OCI-LY3 (cell line): Measurements from ENCODE around the gene PAX5.

Experiments used
- H2AFZ ChIP-seq: fragments of 200-600, 300-600 bp; shearing (Covaris generic); 2 replicates; pipeline ENCODE4 v1.6.0; 2014; ENCODE audit warnings: antibody characterized with exemption, low read depth, low read length
- H3K27ac ChIP-seq: fragments of 200-600, 300-600 bp; sonication (generic); 2 replicates; pipeline ENCODE4 v1.5.1; 2014; ENCODE audit warnings: mild to moderate bottlenecking, low read length, moderate library complexity, mixed read lengths
- H3K27me3 ChIP-seq: fragments of 200-600, 300-600 bp; sonication (generic); 2 replicates; pipeline ENCODE4 v1.6.1; 2014; ENCODE audit warnings: low read depth, low read length, mixed read lengths
- H3K36me3 ChIP-seq: fragments of 200-600, 300-600 bp; sonication (generic); replicated peaks from 2 replicates; pipeline ENCODE3; 2014; ENCODE audit warnings: low read depth, low read length, mixed read lengths
- H3K4me1 ChIP-seq: fragments of 300-600, 200-600 bp; sonication (generic); 2 replicates; pipeline ENCODE4 v1.6.1; 2014; ENCODE audit warnings: low read length, mixed read lengths
- H3K4me2 ChIP-seq: fragments of 200-600, 300-600 bp; sonication (generic); 2 replicates; pipeline ENCODE4 v1.6.1; 2014; ENCODE audit warnings: low read length, mixed read lengths
- H3K4me3 ChIP-seq: fragments of 300-600, 200-600 bp; sonication (generic); 2 replicates; pipeline ENCODE4 v1.5.1; 2014; ENCODE audit warnings: antibody characterized with exemption, mild to moderate bottlenecking, low read length, moderate library complexity
- H3K79me2 ChIP-seq: fragments of 300-600, 200-600 bp; shearing (Covaris generic); 2 replicates; pipeline ENCODE4 v1.6.1; 2014; ENCODE audit warnings: mild to moderate bottlenecking, low read length, mixed read lengths
- H3K9ac ChIP-seq: fragments of 300-600, 200-600 bp; shearing (Covaris generic); 2 replicates; pipeline ENCODE4 v1.6.0; 2014; ENCODE audit warnings: mild to moderate bottlenecking, low read length, moderate library complexity
- H3K9me3 ChIP-seq: fragments of 200-600, 300-600 bp; shearing (Covaris generic); 2 replicates; pipeline ENCODE4 v1.6.1; 2014; ENCODE audit warnings: low read length, mixed read lengths; ENCODE audit not compliant: insufficient read depth
- H4K20me1 ChIP-seq: fragments of 200-600, 300-600 bp; sonication (generic); 2 replicates; pipeline ENCODE4 v1.6.1; 2016; ENCODE audit warnings: low read length, mixed read lengths; ENCODE audit not compliant: insufficient read depth
- CTCF ChIP-seq: fragments of 200-600, 300-600 bp; sonication (generic); IDR thresholded peaks from 2 replicates; pipeline ENCODE4 v1.5.1; 2014; ENCODE audit warnings: antibody characterized with exemption, low read length, low read depth
- EZH2phosphoT487 ChIP-seq: fragments of 200-600 bp; shearing (Covaris generic); IDR thresholded peaks from 2 replicates; pipeline ENCODE4 v1.6.1; 2018; ENCODE audit warnings: antibody characterized with exemption, mixed run types, low read depth

PAX5 gene

GRCh38 chr9:36837431-36838405, 196.3 kb downstream of the PAX5 start:
- Histone ChIP-seq H3K36me3 (peaks cover 57% of the 10 kb centered on the region), H4K20me1 (peaks cover 65% of the 10 kb centered on the region), H3K4me2 (no peak overlapping the region), H3K27me3 (no peaks in the 10 kb centered on the region), H3K79me2 (no peaks in the 10 kb centered on the region), H3K9ac (no peak overlapping the region), H3K4me3 (no peak overlapping the region), H2AFZ (no peak overlapping the region), H3K9me3 (no peaks in the 10 kb centered on the region), H3K4me1 (peaks cover 11% of the 10 kb centered on the region), H3K27ac (no peak overlapping the region)
- TF ChIP-seq CTCF = no peak
- TF ChIP-seq EZH2phosphoT487 = no peak

DNA sequence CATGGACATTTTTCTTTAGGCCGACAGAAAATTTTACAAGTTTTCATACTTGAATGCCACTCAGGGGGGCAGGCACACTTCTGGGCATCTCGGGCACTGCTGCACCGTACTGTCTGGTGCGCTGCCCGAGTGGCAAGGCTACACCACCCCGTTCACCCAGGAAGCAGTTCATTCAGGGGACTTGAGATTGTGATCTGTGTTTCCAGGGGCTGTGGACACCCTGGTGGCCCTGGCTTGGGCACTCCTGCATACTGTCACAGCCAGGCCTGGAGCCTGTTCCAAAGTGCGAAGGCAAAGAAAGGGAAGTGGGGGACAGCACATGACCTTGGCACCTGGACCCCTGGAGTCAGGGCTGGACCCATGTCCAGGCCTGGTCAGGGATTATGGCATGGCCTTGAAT, 197.6 kb downstream of the PAX5 start:
- Histone ChIP-seq H3K9me3 (no peaks in the 10 kb centered on the region), H3K27me3 (no peaks in the 10 kb centered on the region), H2AFZ (no peak overlapping the region), H3K27ac (no peak overlapping the region), H3K4me2 (no peak overlapping the region), H3K36me3 (peaks cover 47% of the 10 kb centered on the region), H3K4me1 (peaks cover 11% of the 10 kb centered on the region), H3K9ac (no peak overlapping the region), H3K79me2 (no peaks in the 10 kb centered on the region), H4K20me1 (peaks cover 53% of the 10 kb centered on the region), H3K4me3 (no peak overlapping the region)
- no peak for TF ChIP-seq EZH2phosphoT487
- TF ChIP-seq CTCF = no peak

DNA sequence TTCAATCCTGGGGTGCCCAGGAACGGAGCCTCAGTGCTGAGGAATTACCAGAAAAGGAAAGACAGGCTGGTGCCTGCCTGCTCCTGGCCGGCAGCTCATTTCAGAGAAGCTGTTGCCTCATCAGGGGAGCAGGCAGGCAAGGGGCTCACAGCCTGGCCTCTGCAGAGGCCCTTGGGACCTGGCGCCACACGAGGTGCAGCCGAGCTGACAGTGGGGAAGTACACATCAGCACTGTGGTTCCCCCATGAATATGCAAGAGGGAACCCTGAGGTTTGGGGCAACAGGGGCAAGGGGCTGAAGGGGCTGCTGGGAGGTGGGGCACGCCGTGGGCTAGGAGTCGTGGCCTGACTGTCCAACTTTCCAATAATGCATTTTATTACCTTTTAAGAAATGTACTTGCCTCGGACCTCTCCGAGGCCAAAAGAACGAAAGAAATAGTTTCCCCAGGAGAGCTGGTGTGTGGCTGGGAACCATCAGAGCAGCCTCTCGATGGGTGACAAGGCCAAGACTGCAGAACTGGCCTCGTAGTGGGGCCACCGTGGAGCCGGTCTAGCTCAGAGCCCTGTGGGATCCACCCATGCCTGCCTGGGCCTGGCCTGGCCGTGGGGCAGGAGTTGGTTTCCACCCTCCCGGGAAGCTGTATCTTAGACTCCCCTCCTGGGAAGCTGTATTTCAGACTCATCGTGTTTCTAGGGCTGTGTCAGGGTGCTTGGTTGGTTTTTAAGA, 198.6 kb downstream of the PAX5 start:
- H3K9ac ChIP-seq = no peak overlapping the region
- H3K36me3 ChIP-seq = peaks cover 36% of the 10 kb centered on the region
- no peaks in the 10 kb centered on the region for H3K79me2 ChIP-seq
- 0 out of 2 replicates have a peak overlapping the region, but pooled peaks have one; percentile 4 for H3K4me2 ChIP-seq
- peaks cover 11% of the 10 kb centered on the region for H3K4me1 ChIP-seq
- no peak overlapping the region for H3K4me3 ChIP-seq
- TF ChIP-seq CTCF = no peak
- TF ChIP-seq EZH2phosphoT487 = no peak
- no peak overlapping the region for H2AFZ ChIP-seq
- H4K20me1 ChIP-seq = peaks cover 43% of the 10 kb centered on the region
- H3K9me3 ChIP-seq = no peaks in the 10 kb centered on the region
- H3K27me3 ChIP-seq = no peaks in the 10 kb centered on the region
- H3K27ac ChIP-seq = peak overlapping the region; percentile 44

DNA sequence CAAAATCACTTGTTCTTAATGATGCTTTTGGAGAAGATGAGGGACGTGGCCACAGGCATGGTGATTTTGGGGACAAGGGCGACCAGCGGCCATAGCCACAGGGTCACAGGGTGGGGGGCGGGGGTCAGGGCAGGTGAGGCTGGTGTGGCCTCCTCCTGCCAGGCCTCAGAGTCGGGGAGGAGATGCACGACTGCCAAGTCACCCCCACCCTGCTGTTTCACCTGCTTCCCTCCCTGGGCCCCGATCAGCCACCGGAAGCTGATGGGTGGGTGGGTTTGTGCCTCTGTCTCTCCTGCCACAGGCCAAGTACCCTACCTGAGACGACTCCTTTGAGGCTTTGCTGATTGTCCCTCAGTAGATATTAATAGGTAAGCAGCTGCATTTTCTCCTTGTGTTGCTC, 199.3 kb downstream of the PAX5 start:
- H2AFZ ChIP-seq = no peak overlapping the region
- H3K36me3 ChIP-seq = peaks cover 31% of the 10 kb centered on the region
- no peaks in the 10 kb centered on the region for H3K27me3 ChIP-seq
- TF ChIP-seq CTCF (no peak), EZH2phosphoT487 (no peak)
- peak overlapping the region; percentile 44 for H3K27ac ChIP-seq
- peaks cover 11% of the 10 kb centered on the region for H3K4me1 ChIP-seq
- H3K9me3 ChIP-seq = no peaks in the 10 kb centered on the region
- H3K4me2 ChIP-seq = no peak overlapping the region
- no peak overlapping the region for H3K9ac ChIP-seq
- H3K79me2 ChIP-seq = no peaks in the 10 kb centered on the region
- no peak overlapping the region for H3K4me3 ChIP-seq
- H4K20me1 ChIP-seq = peaks cover 39% of the 10 kb centered on the region
